CD4-positive, alpha-beta T cell (primary cell): ENCODE data around the gene HS3ST5. TPM values are rescaled to one million over a fixed set of nuclear protein-coding genes. Genes with fewer than 3 reads are reported as not detected.

Experiments used
- ATAC-seq: fragments of 200-7000 bp; cut with Tn5 transposase; one replicate; pipeline ENCODE4 v1.10.0; 2022; ENCODE audit warnings: mild to moderate bottlenecking; ENCODE audit not compliant: poor library complexity
- CTCF ChIA-PET: fragments of 350-600 bp; sonication (Branson Sonifier 250); formaldehyde crosslinking; loops from one replicate; lab custom pipeline; 2021; ENCODE audit warnings: antibody characterized with exemption, inconsistent platforms; lab: Charles Lee
- POLR2A ChIA-PET: fragments of 350-600 bp; sonication (Branson Sonifier 250); formaldehyde crosslinking; loops from one replicate; lab custom pipeline; 2021; ENCODE audit warnings: antibody characterized with exemption, inconsistent platforms; lab: Charles Lee
- DNase-seq, 14 experiments: peaks; one replicate each; pipeline ENCODE4 v3.0.0-alpha.2; 2013 to 2020; ENCODE audit warnings: mixed read lengths in 2 of 14
- H3K27ac ChIP-seq, 2 donors: one replicate each; pipeline versions ENCODE4 v1.5.1 to v1.7.0; 2013; ENCODE audit warnings: low read length in 2 of 2, low read depth in 1 of 2, mild to moderate bottlenecking in 1 of 2
- H3K27me3 ChIP-seq, 2 experiments: 1 replicate in 1 of 2; 2 replicates in 1 of 2; pipeline versions ENCODE4 v1.6.1 to v1.7.0; 2013; ENCODE audit warnings: low read length in 2 of 2, control low read depth in 1 of 2, mild to moderate bottlenecking in 1 of 2, moderate library complexity in 1 of 2; ENCODE audit not compliant: insufficient read depth in 2 of 2, control insufficient read depth in 1 of 2
- H3K36me3 ChIP-seq: one replicate; pipeline ENCODE4 v1.6.1; 2013; ENCODE audit warnings: low read length, control low read depth; ENCODE audit not compliant: insufficient read depth
- H3K4me1 ChIP-seq: one replicate; pipeline ENCODE4 v1.6.1; 2013; ENCODE audit warnings: low read length, control low read depth; ENCODE audit not compliant: insufficient read depth
- H3K4me3 ChIP-seq: one replicate; pipeline ENCODE4 v1.5.1; 2013; ENCODE audit warnings: mild to moderate bottlenecking, low read length, moderate library complexity
- H3K9me3 ChIP-seq, 2 experiments: 1 replicate in 1 of 2; 2 replicates in 1 of 2; pipeline versions ENCODE4 v1.6.1 to v1.7.0; 2013; ENCODE audit warnings: low read length in 2 of 2, mild to moderate bottlenecking in 2 of 2, control low read depth in 1 of 2, moderate library complexity in 1 of 2; ENCODE audit not compliant: control insufficient read depth in 1 of 2, insufficient read depth in 1 of 2
- H3K27ac Mint-ChIP-seq: one replicate; pipeline ENCODE4 v1.8.0; 2020; ENCODE audit warnings: mixed read lengths
- H3K27me3 Mint-ChIP-seq: one replicate; pipeline ENCODE4 v1.8.0; 2021; ENCODE audit warnings: mixed read lengths
- H3K36me3 Mint-ChIP-seq: one replicate; pipeline ENCODE4 v1.8.0; 2021; ENCODE audit warnings: low read depth, mixed read lengths
- H3K4me1 Mint-ChIP-seq: one replicate; pipeline ENCODE4 v1.8.0; 2021; ENCODE audit warnings: low read depth, mixed read lengths
- H3K4me3 Mint-ChIP-seq: one replicate; pipeline ENCODE4 v1.8.0; 2020; ENCODE audit warnings: mild to moderate bottlenecking, mixed read lengths
- H3K9me3 Mint-ChIP-seq: one replicate; pipeline ENCODE4 v1.8.0; 2020; ENCODE audit warnings: mixed read lengths
- CTCF ChIP-seq: fragments of 200-600 bp; IDR thresholded peaks from one replicate; pipeline ENCODE4 v1.8.0; 2022; ENCODE audit warnings: antibody characterized with exemption, mild to moderate bottlenecking
- intact Hi-C, 2 experiments: fragments of 100-400 bp; cut with DNase I in 1 of 2; cut with micrococcal nuclease in 1 of 2; formaldehyde crosslinking; loops; one replicate each; pipeline versions ENCODE4 v1.15.1 to v1.9.0; 2023 to 2025; cut with DNase I, micrococcal nuclease
- total RNA-seq, 174 experiments: library from RNA in 2 of 174; stranded (reverse) in 2 of 174; gene quantifications; one replicate each; pipeline ENCODE4 v1.2.3 and lab custom pipeline; 2021 to 2026

The HS3ST5 gene
- total RNA-seq, 2 experiments from 2014 or later, result not detected

GRCh38 chr6:114375541-114376192, 32.8 kb upstream of the HS3ST5 start:
- intact Hi-C loops, result no loop called here
- no peak for TF ChIP-seq CTCF
- ChIA-PET POLR2A (no interaction called here), CTCF (no interaction called here)
- Mint-ChIP-seq H3K27me3 (no peaks in the 10 kb centered on the region), H3K36me3 (no peaks in the 10 kb centered on the region), H3K4me3 (no peak overlapping the region), H3K9me3 (no peaks in the 10 kb centered on the region), H3K27ac (no peak overlapping the region), H3K4me1 (no peaks in the 10 kb centered on the region)
- Histone ChIP-seq H3K4me3 (no peak overlapping the region), H3K27me3 (no peaks in the 10 kb centered on the region), H3K36me3 (no peaks in the 10 kb centered on the region), H3K9me3 (no peaks in the 10 kb centered on the region), H3K27ac (no peak overlapping the region), H3K4me1 (no peaks in the 10 kb centered on the region)
- DNase-seq (no peak), ATAC-seq (no peak)

- Mint-ChIP-seq H3K36me3 (no peaks in the 10 kb centered on the region), H3K4me3 (no peak overlapping the region), H3K4me1 (no peaks in the 10 kb centered on the region), H3K27me3 (peaks cover 4% of the 10 kb centered on the region), H3K27ac (no peak overlapping the region), H3K9me3 (peaks cover 2% of the 10 kb centered on the region)
- no peak for DNase-seq
- intact Hi-C loops, result no loop called here
- ChIA-PET CTCF (no interaction called here), POLR2A (no interaction called here)
- Histone ChIP-seq H3K4me3 (no peak overlapping the region), H3K4me1 (no peaks in the 10 kb centered on the region), H3K36me3 (no peaks in the 10 kb centered on the region), H3K27ac (no peak overlapping the region), H3K27me3 (no peaks in the 10 kb centered on the region), H3K9me3 (no peaks in the 10 kb centered on the region)
- TF ChIP-seq CTCF, result no peak
- no peak for ATAC-seq
These were observed 24.6 kb upstream of the HS3ST5 start for GRCh38 chr6:114367315-114367961.

- Mint-ChIP-seq H3K9me3 (peaks cover 2% of the 10 kb centered on the region), H3K27me3 (peaks cover 4% of the 10 kb centered on the region), H3K4me1 (no peaks in the 10 kb centered on the region), H3K4me3 (no peak overlapping the region), H3K27ac (no peak overlapping the region), H3K36me3 (no peaks in the 10 kb centered on the region)
- Histone ChIP-seq H3K36me3 (no peaks in the 10 kb centered on the region), H3K9me3 (peaks cover 0 to 3% of the 10 kb centered on the region in 2 experiments), H3K4me3 (no peak overlapping the region), H3K27me3 (no peaks in the 10 kb centered on the region), H3K27ac (no peak overlapping the region), H3K4me1 (no peaks in the 10 kb centered on the region)
- ChIA-PET POLR2A (no interaction called here), CTCF (no interaction called here)
- intact Hi-C loops, result no loop called here
- no peak for DNase-seq
- ATAC-seq, result no peak
- no peak for TF ChIP-seq CTCF
These were observed 24.1 kb upstream of the HS3ST5 start for GRCh38 chr6:114366899-114367298.
